Activated CD4-positive, alpha-beta T cell treated with anti-CD3 and anti-CD28 coated beads, Interleukin-2, amount 10 ng/mL, durations not matched to agents 24 days and 14 days (primary cell): ENCODE results near the gene FCRL6. TPM values are rescaled to one million over a fixed set of nuclear protein-coding genes. Genes with fewer than 3 reads are reported as not detected.

ENCODE experiments used
- DNase-seq: peaks from one replicate; pipeline ENCODE4 v3.0.0; 2022
- H3K27ac Mint-ChIP-seq: one replicate; pipeline ENCODE4 v1.8.0; 2022; ENCODE audit warnings: mild to moderate bottlenecking, mixed read lengths
- H3K27me3 Mint-ChIP-seq: one replicate; pipeline ENCODE4 v1.8.0; 2022; ENCODE audit warnings: mixed read lengths
- H3K36me3 Mint-ChIP-seq: one replicate; pipeline ENCODE4 v1.8.0; 2022; ENCODE audit warnings: low read depth, mild to moderate bottlenecking, mixed read lengths
- H3K4me1 Mint-ChIP-seq: one replicate; pipeline ENCODE4 v1.8.0; 2021; ENCODE audit warnings: mixed read lengths
- H3K4me3 Mint-ChIP-seq: one replicate; pipeline ENCODE4 v1.8.0; 2022; ENCODE audit warnings: mild to moderate bottlenecking, moderate library complexity, mixed read lengths
- H3K9me3 Mint-ChIP-seq: one replicate; pipeline ENCODE4 v1.8.0; 2021; ENCODE audit warnings: mixed read lengths
- intact Hi-C: fragments of 100-400 bp; cut with micrococcal nuclease; formaldehyde crosslinking; loops from one replicate; pipeline ENCODE4 v1.15.1; 2023
- total RNA-seq: library from RNA; stranded (reverse); gene quantifications from 2 replicates; pipeline ENCODE4 v1.2.3, GENCODE V29; 2022

Gene FCRL6, protein sequence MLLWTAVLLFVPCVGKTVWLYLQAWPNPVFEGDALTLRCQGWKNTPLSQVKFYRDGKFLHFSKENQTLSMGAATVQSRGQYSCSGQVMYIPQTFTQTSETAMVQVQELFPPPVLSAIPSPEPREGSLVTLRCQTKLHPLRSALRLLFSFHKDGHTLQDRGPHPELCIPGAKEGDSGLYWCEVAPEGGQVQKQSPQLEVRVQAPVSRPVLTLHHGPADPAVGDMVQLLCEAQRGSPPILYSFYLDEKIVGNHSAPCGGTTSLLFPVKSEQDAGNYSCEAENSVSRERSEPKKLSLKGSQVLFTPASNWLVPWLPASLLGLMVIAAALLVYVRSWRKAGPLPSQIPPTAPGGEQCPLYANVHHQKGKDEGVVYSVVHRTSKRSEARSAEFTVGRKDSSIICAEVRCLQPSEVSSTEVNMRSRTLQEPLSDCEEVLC
- total RNA-seq = not detected in 2 replicates

GRCh38 chr1:159802111-159802510 lies at the start of gene FCRL6:
Gene FCRL6 (plus strand): TSS chr1:159802360. CDS start chr1:159802425, 65 bp downstream.
- Mint-ChIP-seq H3K27ac (peak within 1 kb of the TSS; percentile 7), H3K9me3 (no peaks in the 10 kb centered on the region)
- intact Hi-C loops = no loop called here

DNA sequence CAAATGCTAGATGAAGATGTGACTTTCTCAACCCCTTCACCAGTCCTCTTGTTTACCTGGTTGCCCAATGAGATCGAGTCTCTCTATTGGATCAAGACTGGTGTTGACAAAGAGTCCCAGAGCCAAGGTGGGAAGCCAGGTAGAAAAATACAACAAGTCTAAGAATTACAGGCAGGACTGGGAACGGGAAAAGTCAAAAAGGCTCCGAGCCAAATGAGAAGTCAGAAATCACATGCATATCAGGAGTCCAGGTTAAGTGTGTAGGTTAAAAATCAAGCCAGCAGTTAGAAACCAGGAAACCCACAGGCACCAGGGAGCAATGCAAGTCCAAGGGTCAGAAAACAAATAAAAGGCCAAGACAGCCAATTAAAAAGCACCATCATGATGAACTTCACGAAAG lies 48.8 kb upstream of the FCRL6 start:
- no peak for DNase-seq
- H3K27ac Mint-ChIP-seq = no peak overlapping the region
- intact Hi-C loops = no loop called here
- no peak overlapping the region for H3K4me3 Mint-ChIP-seq
- peaks cover 1% of the 10 kb centered on the region for H3K27me3 Mint-ChIP-seq
- no peaks in the 10 kb centered on the region for H3K9me3 Mint-ChIP-seq
- H3K36me3 Mint-ChIP-seq = no peaks in the 10 kb centered on the region
- no peaks in the 10 kb centered on the region for H3K4me1 Mint-ChIP-seq

More at GRCh38 chr1:159802111-159802510, at the start of gene FCRL6:
- H3K36me3 Mint-ChIP-seq = no peaks in the 10 kb centered on the region
- DNase-seq = no peak
- no peak within 1 kb of the TSS for H3K4me3 Mint-ChIP-seq
- H3K27me3 Mint-ChIP-seq = peaks cover 62% of the 10 kb centered on the region
- peaks cover 18% of the 10 kb centered on the region for H3K4me1 Mint-ChIP-seq

- Mint-ChIP-seq H3K27me3 (peaks cover 1% of the 10 kb centered on the region), H3K4me1 (no peaks in the 10 kb centered on the region)
Observed at GRCh38 chr1:159755451-159756007, 46.6 kb upstream of the FCRL6 start.

GRCh38 chr1:159756397-159756796 lies 45.8 kb upstream of the FCRL6 start:
- DNase-seq = no peak
- intact Hi-C loops = no loop called here
- H3K4me3 Mint-ChIP-seq = no peak overlapping the region
- no peak overlapping the region for H3K27ac Mint-ChIP-seq
- H3K4me1 Mint-ChIP-seq = no peaks in the 10 kb centered on the region
- H3K9me3 Mint-ChIP-seq = no peaks in the 10 kb centered on the region
- peaks cover 1% of the 10 kb centered on the region for H3K27me3 Mint-ChIP-seq
- H3K36me3 Mint-ChIP-seq = no peaks in the 10 kb centered on the region

More at GRCh38 chr1:159755451-159756007, 46.6 kb upstream of the FCRL6 start:
- Mint-ChIP-seq H3K9me3 (no peaks in the 10 kb centered on the region), H3K36me3 (no peaks in the 10 kb centered on the region), H3K27ac (no peak overlapping the region), H3K4me3 (no peak overlapping the region)
- no peak for DNase-seq
- intact Hi-C loops = no loop called here

DNA sequence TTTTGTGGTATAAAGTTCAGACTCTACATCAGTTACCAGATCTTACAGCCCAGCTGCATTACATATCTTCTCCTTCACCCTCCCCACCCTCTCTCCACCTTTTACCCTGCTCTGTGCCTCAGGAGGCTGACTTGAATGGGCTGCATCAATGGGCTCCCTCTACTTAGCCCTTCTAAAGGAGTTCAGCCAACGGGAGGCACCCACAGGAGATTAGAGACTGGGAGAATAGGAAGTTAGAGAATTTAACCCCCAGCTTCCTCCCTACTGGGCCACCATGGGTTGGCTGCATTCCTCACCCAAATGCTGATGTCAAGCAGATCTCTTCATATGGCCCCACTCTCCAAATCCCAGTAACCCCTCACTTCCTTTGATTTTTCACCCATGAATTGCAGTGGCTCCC lies 38.5 kb upstream of the FCRL6 start:
- no peaks in the 10 kb centered on the region for H3K36me3 Mint-ChIP-seq
- H3K27me3 Mint-ChIP-seq = peaks cover 1% of the 10 kb centered on the region
- H3K27ac Mint-ChIP-seq = no peak overlapping the region
- H3K4me1 Mint-ChIP-seq = no peaks in the 10 kb centered on the region
- no peak for DNase-seq
- no peak overlapping the region for H3K4me3 Mint-ChIP-seq
- intact Hi-C loops = no loop called here
- no peaks in the 10 kb centered on the region for H3K9me3 Mint-ChIP-seq

- DNase-seq = no peak
- Mint-ChIP-seq H3K27ac (no peak overlapping the region), H3K4me1 (no peaks in the 10 kb centered on the region), H3K4me3 (no peak overlapping the region), H3K27me3 (peaks cover 1% of the 10 kb centered on the region), H3K9me3 (no peaks in the 10 kb centered on the region), H3K36me3 (no peaks in the 10 kb centered on the region)
- intact Hi-C loops = no loop called here
Observed at GRCh38 chr1:159765806-159766205, 36.4 kb upstream of the FCRL6 start.

DNA sequence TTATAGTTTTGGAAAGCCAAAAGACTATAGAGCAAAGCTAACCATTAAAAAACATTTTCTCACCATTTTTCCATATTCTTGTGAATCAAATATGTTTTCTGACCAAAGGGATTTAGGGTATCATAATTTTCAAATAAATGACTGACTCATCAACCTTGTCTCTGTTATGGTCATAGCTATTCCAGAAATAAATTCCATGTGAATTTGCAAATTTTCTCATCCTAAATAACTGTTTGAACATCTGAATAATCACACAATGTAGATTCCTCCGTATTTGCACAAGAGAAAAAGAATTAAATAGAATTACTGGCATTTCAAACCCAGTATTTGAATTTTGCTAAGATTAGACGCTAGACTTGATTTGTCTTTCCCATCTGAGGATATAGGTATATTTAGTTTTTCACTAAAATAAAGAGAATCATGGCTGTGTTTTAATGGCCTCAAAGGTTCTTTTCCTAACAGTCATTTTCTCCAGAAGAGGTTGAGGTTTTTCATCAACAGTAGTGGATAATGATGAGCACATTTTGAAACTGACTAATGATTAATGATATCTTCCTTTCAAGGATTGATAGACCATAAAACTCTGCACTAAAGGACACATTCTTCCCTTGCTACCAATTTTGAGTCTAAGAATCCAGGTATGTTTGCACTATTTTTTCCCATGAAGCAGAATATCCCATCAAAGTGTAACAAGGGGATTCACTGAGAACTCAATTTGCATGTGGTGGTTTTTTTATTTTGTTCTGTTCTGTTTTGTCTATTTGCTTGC lies 30.8 kb upstream of the FCRL6 start:
- intact Hi-C loops = no loop called here

DNA sequence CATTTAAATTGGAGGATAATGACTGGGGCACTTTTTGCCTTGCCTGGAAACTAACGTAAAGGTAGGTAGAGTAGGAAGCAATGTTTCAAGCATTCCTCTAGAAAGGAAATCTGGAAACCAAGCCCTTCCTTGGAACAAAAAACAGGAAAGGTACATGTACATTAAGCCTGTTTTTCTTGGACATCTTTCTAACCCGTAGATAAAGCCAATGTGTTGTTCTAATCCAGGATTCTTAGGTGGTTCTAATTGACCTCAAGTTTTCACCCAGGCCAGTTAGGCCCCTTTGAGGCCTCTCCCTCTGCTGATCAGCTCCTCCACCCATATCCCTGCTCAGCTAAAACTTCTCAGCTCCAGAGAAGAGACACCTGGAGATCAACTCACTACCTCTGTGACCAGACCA lies 27.7 kb upstream of the FCRL6 start:
- Mint-ChIP-seq H3K27ac (no peak overlapping the region), H3K4me1 (peaks cover 2% of the 10 kb centered on the region), H3K27me3 (peaks cover 32% of the 10 kb centered on the region), H3K4me3 (no peak overlapping the region), H3K9me3 (no peaks in the 10 kb centered on the region), H3K36me3 (no peaks in the 10 kb centered on the region)
- DNase-seq = no peak
- intact Hi-C loops = no loop called here

More for the DNA sequence above, 30.8 kb upstream of the FCRL6 start:
- peaks cover 14% of the 10 kb centered on the region for H3K27me3 Mint-ChIP-seq
- no peaks in the 10 kb centered on the region for H3K9me3 Mint-ChIP-seq
- H3K27ac Mint-ChIP-seq = no peak overlapping the region
- H3K4me3 Mint-ChIP-seq = no peak overlapping the region
- no peak for DNase-seq
- no peaks in the 10 kb centered on the region for H3K36me3 Mint-ChIP-seq
- H3K4me1 Mint-ChIP-seq = no peaks in the 10 kb centered on the region

DNA sequence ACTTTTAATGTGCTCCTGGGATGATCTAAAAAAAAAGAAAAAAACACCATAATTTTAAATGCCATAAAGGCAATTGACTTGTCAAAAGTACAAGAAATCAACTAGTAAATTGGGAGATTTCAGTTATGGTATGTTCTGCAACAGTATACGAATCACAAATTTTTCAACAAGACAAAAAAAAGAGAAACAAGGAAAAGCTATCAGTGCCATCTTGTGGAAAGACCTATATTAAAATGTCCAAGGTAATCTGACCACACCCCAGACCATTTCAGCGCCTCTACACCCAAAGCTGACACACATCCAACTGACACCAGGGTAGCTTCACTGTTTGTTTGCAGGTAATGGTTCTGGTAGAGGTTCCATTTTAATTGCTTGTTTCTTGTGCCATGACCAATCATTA lies 26.4 kb upstream of the FCRL6 start:
- peaks cover 4% of the 10 kb centered on the region for H3K4me1 Mint-ChIP-seq
- H3K4me3 Mint-ChIP-seq = no peak overlapping the region
- H3K27ac Mint-ChIP-seq = no peak overlapping the region
- intact Hi-C loops = no loop called here
- peaks cover 33% of the 10 kb centered on the region for H3K27me3 Mint-ChIP-seq
- H3K9me3 Mint-ChIP-seq = no peaks in the 10 kb centered on the region
- H3K36me3 Mint-ChIP-seq = no peaks in the 10 kb centered on the region
- DNase-seq = no peak

DNA sequence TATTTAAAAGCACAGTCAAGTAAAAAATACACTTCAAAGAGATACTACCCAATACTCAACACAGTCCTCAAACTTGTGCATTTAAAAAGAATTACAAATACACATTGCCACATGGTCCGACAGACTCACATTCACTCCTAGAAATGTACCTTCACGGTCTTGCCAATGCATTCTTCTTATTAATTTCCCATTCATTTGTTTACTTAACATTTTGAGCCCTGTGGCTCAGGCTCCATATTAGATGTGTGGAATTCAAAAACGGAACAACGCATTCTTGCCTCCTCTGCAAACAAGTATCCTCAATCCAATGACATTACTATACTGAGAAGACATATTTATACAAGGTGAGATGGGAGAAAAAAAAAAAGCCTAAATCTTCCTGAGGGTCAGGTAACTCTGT lies 23.9 kb upstream of the FCRL6 start:
- Mint-ChIP-seq H3K4me3 (no peak overlapping the region), H3K4me1 (peaks cover 7% of the 10 kb centered on the region), H3K27ac (no peak overlapping the region), H3K36me3 (no peaks in the 10 kb centered on the region), H3K9me3 (no peaks in the 10 kb centered on the region), H3K27me3 (peaks cover 24% of the 10 kb centered on the region)
- intact Hi-C loops = no loop called here
- DNase-seq = no peak

- Mint-ChIP-seq H3K4me1 (peaks cover 7% of the 10 kb centered on the region), H3K27ac (peak overlapping the region; percentile 17), H3K9me3 (no peaks in the 10 kb centered on the region), H3K4me3 (peak overlapping the region; percentile 39), H3K36me3 (no peaks in the 10 kb centered on the region), H3K27me3 (peaks cover 24% of the 10 kb centered on the region)
- DNase-seq = no peak
- intact Hi-C loops = no loop called here
Observed at GRCh38 chr1:159779403-159779851, 22.7 kb upstream of the FCRL6 start.

GRCh38 chr1:159780583-159781582 lies 21.3 kb upstream of the FCRL6 start, which contains the start of gene DUSP23:
Gene DUSP23 (plus strand): TSS chr1:159780962. CDS start chr1:159781101, 139 bp downstream.
- H3K9me3 Mint-ChIP-seq = no peaks in the 10 kb centered on the region
- H3K36me3 Mint-ChIP-seq = no peaks in the 10 kb centered on the region
- H3K4me1 Mint-ChIP-seq = peaks cover 7% of the 10 kb centered on the region
- intact Hi-C loops = loop anchor here (1.0 to 5.0 kb wide), 5 partner anchors 110 to 321 kb away; partner anchors contain the start of gene PIGM
- peaks cover 19% of the 10 kb centered on the region for H3K27me3 Mint-ChIP-seq
- peak; percentile 99 for DNase-seq
- H3K27ac Mint-ChIP-seq = peak within 1 kb of the TSS; percentile 30
- H3K4me3 Mint-ChIP-seq = peak within 1 kb of the TSS; percentile 80

GRCh38 chr1:159781992-159782391 lies 20.2 kb upstream of the FCRL6 start:
- intact Hi-C loops = loop anchor here (5.0 kb wide), 2 partner anchors 225 to 320 kb away; no protein-coding TSS in a partner anchor
- Mint-ChIP-seq H3K4me3 (peak overlapping the region; percentile 80), H3K36me3 (no peaks in the 10 kb centered on the region), H3K9me3 (no peaks in the 10 kb centered on the region), H3K27ac (no peak overlapping the region), H3K27me3 (peaks cover 21% of the 10 kb centered on the region), H3K4me1 (peaks cover 7% of the 10 kb centered on the region)
- no peak for DNase-seq
